Mucosa of gallbladder (tissue), 1 donor: ENCODE results near the gene CCSER1. TPM values are rescaled to one million over a fixed set of nuclear protein-coding genes. Genes with fewer than 3 reads are reported as not detected.

Experiments used
- DNase-seq: peaks from one replicate; pipeline ENCODE4 v3.0.0-alpha.2; 2020; ENCODE audit warnings: low spot score
- total RNA-seq: library from RNA; stranded (reverse); gene quantifications from one replicate; pipeline ENCODE4 v1.2.1, GENCODE V29; 2021
- donor health status: DM: no; HTN: no; CAD: no.

Gene CCSER1
- total RNA-seq, 1 donor from 2014 or later: 5.4 TPM

- no peak for DNase-seq
Measured at GRCh38 chr4:90950385-90950841, 823.2 kb downstream of the CCSER1 start.

GRCh38 chr4:90951037-90951436 is 823.8 kb downstream of the CCSER1 start:
- peak; percentile 33 for DNase-seq

GRCh38 chr4:90958256-90958895 is 831.2 kb downstream of the CCSER1 start:
- DNase-seq: no peak

- DNase-seq: no peak
Measured at GRCh38 chr4:90960433-90960832, 833.2 kb downstream of the CCSER1 start.

- no peak for DNase-seq
Measured at GRCh38 chr4:90960840-90961239, 833.6 kb downstream of the CCSER1 start.

GRCh38 chr4:90970021-90970420 is 842.8 kb downstream of the CCSER1 start:
- DNase-seq: no peak

- no peak for DNase-seq
Measured at GRCh38 chr4:90977726-90978125, 850.5 kb downstream of the CCSER1 start.

- no peak for DNase-seq
Measured at GRCh38 chr4:90979556-90979955, 852.4 kb downstream of the CCSER1 start.

- no peak for DNase-seq
Measured at GRCh38 chr4:90982813-90983212, 855.6 kb downstream of the CCSER1 start.

- no peak for DNase-seq
Measured at GRCh38 chr4:90990284-90990683, 863.1 kb downstream of the CCSER1 start.

- no peak for DNase-seq
Measured at GRCh38 chr4:90992213-90992612, 865.0 kb downstream of the CCSER1 start.

- DNase-seq: no peak
Measured at GRCh38 chr4:90994851-90995574, 867.8 kb downstream of the CCSER1 start.

- DNase-seq: no peak
Measured at GRCh38 chr4:90995996-90996395, 868.8 kb downstream of the CCSER1 start.

- no peak for DNase-seq
Measured at GRCh38 chr4:90996813-90997212, 869.6 kb downstream of the CCSER1 start.

GRCh38 chr4:91015861-91016260 is 888.7 kb downstream of the CCSER1 start:
- DNase-seq: no peak

GRCh38 chr4:91019513-91019912 is 892.3 kb downstream of the CCSER1 start:
- no peak for DNase-seq

GRCh38 chr4:91025241-91026148 is 898.3 kb downstream of the CCSER1 start:
- no peak for DNase-seq

- DNase-seq: no peak
Measured at GRCh38 chr4:91028228-91028627, 901.0 kb downstream of the CCSER1 start.

GRCh38 chr4:91031761-91032160 is 904.6 kb downstream of the CCSER1 start:
- no peak for DNase-seq

GRCh38 chr4:91032725-91033445 is 905.7 kb downstream of the CCSER1 start:
- DNase-seq: no peak

- DNase-seq: no peak
Measured at GRCh38 chr4:91035276-91035675, 908.1 kb downstream of the CCSER1 start.

- no peak for DNase-seq
Measured at GRCh38 chr4:91037951-91038350, 910.8 kb downstream of the CCSER1 start.
